GM19025 (cell line): ENCODE results near the gene GTF2IRD1.
"Not testable (repeated sequence)": the region's sequence is repeated elsewhere in the genome, so short reads cannot be mapped to it uniquely, and the experiment has no call there.

Experiments used
- ATAC-seq: cut with Tn5 transposase; IDR thresholded peaks from one replicate; pipeline ENCODE4 v1.9.1; 2021; ENCODE audit warnings: mild to moderate bottlenecking, low read depth, moderate library complexity; ENCODE audit not compliant: unreplicated experiment

Gene GTF2IRD1

GRCh38 chr7:74623135-74623534 lies 169.4 kb downstream of the GTF2IRD1 start:
- ATAC-seq, result no peak

- no peak for ATAC-seq
Observed at GRCh38 chr7:74625446-74625845, 171.7 kb downstream of the GTF2IRD1 start.

- no peak for ATAC-seq
Observed at GRCh38 chr7:74627661-74628411, 174.1 kb downstream of the GTF2IRD1 start.

- no peak for ATAC-seq
Observed at GRCh38 chr7:74632505-74632904, 178.8 kb downstream of the GTF2IRD1 start.

- ATAC-seq, result no peak
Observed at GRCh38 chr7:74633451-74633921, 179.8 kb downstream of the GTF2IRD1 start.

GRCh38 chr7:74637745-74638144 lies 184.0 kb downstream of the GTF2IRD1 start:
- no peak for ATAC-seq

GRCh38 chr7:74650055-74650454 lies 196.3 kb downstream of the GTF2IRD1 start:
- ATAC-seq, result peak; percentile 92

GRCh38 chr7:74650493-74651132 lies 196.9 kb downstream of the GTF2IRD1 start:
- peak; percentile 47 for ATAC-seq

- not testable (repeated sequence) for ATAC-seq
Observed at GRCh38 chr7:74651133-74651504, 197.4 kb downstream of the GTF2IRD1 start.
